Neural progenitor cell (in vitro differentiated cells): ENCODE results near the gene ETV6. TPM values are rescaled to one million over a fixed set of nuclear protein-coding genes. Genes with fewer than 3 reads are reported as not detected.

Experiments
- DNase-seq: peaks from one replicate; pipeline ENCODE4 v3.0.0-alpha.2; 2016; ENCODE audit warnings: low spot score
- H2AFZ ChIP-seq: fragments of 200-600 bp; sonication (generic); replicated peaks from 2 replicates; pipeline ENCODE4 v1.6.1; 2016; ENCODE audit warnings: antibody characterized with exemption
- H3F3A ChIP-seq: fragments of 200-600 bp; sonication (generic); 2 replicates; pipeline ENCODE4 v1.6.1; 2016; ENCODE audit warnings: antibody characterized with exemption, low read depth
- H3K27ac ChIP-seq: fragments of 200-600 bp; sonication (generic); 2 replicates; pipeline ENCODE4 v1.5.1; 2016; ENCODE audit warnings: mild to moderate bottlenecking
- H3K27me3 ChIP-seq: fragments of 200-600 bp; sonication (generic); 2 replicates; pipeline ENCODE4 v1.6.1; 2016; ENCODE audit warnings: mild to moderate bottlenecking, moderate library complexity
- H3K36me3 ChIP-seq: fragments of 200-600 bp; sonication (generic); 2 replicates; pipeline ENCODE4 v1.5.1; 2016
- H3K4me1 ChIP-seq: fragments of 200-600 bp; sonication (generic); 2 replicates; pipeline ENCODE4 v1.6.1; 2016; ENCODE audit warnings: mixed run types
- H3K4me2 ChIP-seq: fragments of 200-600 bp; sonication (generic); 2 replicates; pipeline ENCODE4 v1.6.1; 2016
- H3K4me3 ChIP-seq: fragments of 200-600 bp; sonication (generic); 2 replicates; pipeline ENCODE4 v1.5.1; 2016
- H3K79me2 ChIP-seq: fragments of 200-600 bp; sonication (generic); 2 replicates; pipeline ENCODE4 v1.6.1; 2016; ENCODE audit warnings: low read depth
- H3K9ac ChIP-seq: fragments of 200-600 bp; sonication (generic); 2 replicates; pipeline ENCODE4 v1.6.1; 2016
- H3K9me3 ChIP-seq: fragments of 200-600 bp; sonication (generic); 2 replicates; pipeline ENCODE4 v1.5.1; 2016; ENCODE audit warnings: low read depth
- H4K20me1 ChIP-seq: fragments of 200-600 bp; sonication (generic); 2 replicates; pipeline ENCODE4 v1.6.1; 2016; ENCODE audit warnings: low read depth
- H3K27ac Mint-ChIP-seq: 3 replicates; pipeline ENCODE4 v1.8.0; 2021; ENCODE audit warnings: mixed read lengths
- H3K27me3 Mint-ChIP-seq: 2 replicates; pipeline ENCODE4 v1.8.0; 2022; ENCODE audit warnings: low read depth, mild to moderate bottlenecking, inconsistent platforms, moderate library complexity, mixed read lengths; ENCODE audit not compliant: insufficient read depth
- H3K36me3 Mint-ChIP-seq: 3 replicates; pipeline ENCODE4 v1.8.0; 2021; ENCODE audit warnings: mixed read lengths
- H3K4me1 Mint-ChIP-seq: 3 replicates; pipeline ENCODE4 v1.8.0; 2021; ENCODE audit warnings: mixed read lengths
- H3K4me3 Mint-ChIP-seq: 3 replicates; pipeline ENCODE4 v1.8.0; 2021; ENCODE audit warnings: mild to moderate bottlenecking, moderate library complexity, mixed read lengths
- H3K9me3 Mint-ChIP-seq: 3 replicates; pipeline ENCODE4 v1.8.0; 2020; ENCODE audit warnings: mixed read lengths
- EZH2 ChIP-seq: fragments of 200-600 bp; sonication (generic); IDR thresholded peaks from 2 replicates; pipeline ENCODE4 v1.6.1; 2017; ENCODE audit warnings: antibody characterized with exemption, mild to moderate bottlenecking, moderate library complexity
- EZH2phosphoT487 ChIP-seq: fragments of 200-600 bp; sonication (generic); IDR thresholded peaks from 2 replicates; pipeline ENCODE4 v1.6.1; 2017; ENCODE audit warnings: antibody characterized with exemption
- total RNA-seq: library from RNA; depleted of rRNA; stranded (reverse); fragments of >200 nt; gene quantifications from 2 replicates; pipeline ENCODE4 v1.2.3, GENCODE V29; 2015; ENCODE audit warnings: low replicate concordance
- TF ChIP-seq, protein P1 (sequence below): fragments of 200-600 bp; sonication (generic); IDR thresholded peaks from 2 replicates; pipeline ENCODE4 v1.5.1; 2017; ENCODE audit warnings: antibody characterized with exemption, mild to moderate bottlenecking

ETV6 gene
- total RNA-seq, 1 donor from 2014 or later, result 6.2 TPM

DNA sequence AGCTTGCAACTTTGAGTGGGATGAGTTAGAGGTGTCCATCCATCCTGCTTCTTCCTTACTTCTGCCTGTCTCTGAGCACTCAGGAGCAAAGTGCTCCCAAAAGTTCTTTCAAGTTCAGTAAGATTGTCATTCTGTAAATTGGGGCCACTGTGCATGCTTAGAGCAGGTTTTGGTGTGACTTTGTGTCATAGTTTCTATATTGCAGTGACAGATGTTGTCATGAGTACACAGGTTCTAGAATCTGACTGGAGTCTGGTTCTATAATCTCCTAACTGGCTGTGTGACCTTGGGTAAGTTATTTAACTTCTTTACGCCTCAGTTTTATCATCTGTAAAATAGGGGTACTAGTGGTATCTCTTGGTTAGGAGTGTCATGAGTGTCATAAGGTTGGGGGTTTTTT, 218.6 kb downstream of the ETV6 start:
- Histone ChIP-seq H3K4me2 (no peak overlapping the region), H3F3A (peaks cover 11% of the 10 kb centered on the region), H3K9me3 (peaks cover 8% of the 10 kb centered on the region), H3K79me2 (no peaks in the 10 kb centered on the region), H3K27ac (no peak overlapping the region), H4K20me1 (no peaks in the 10 kb centered on the region), H3K36me3 (no peaks in the 10 kb centered on the region), H3K4me1 (peaks cover 15% of the 10 kb centered on the region), H2AFZ (no peak overlapping the region), H3K27me3 (no peaks in the 10 kb centered on the region), H3K4me3 (no peak overlapping the region), H3K9ac (no peak overlapping the region)
- H3K4me1 Mint-ChIP-seq, result peaks cover 14% of the 10 kb centered on the region
- H3K4me3 Mint-ChIP-seq, result no peak overlapping the region
- no peak for DNase-seq
- peaks cover 40% of the 10 kb centered on the region for H3K36me3 Mint-ChIP-seq
- H3K27ac Mint-ChIP-seq, result no peak overlapping the region
- peaks cover 4% of the 10 kb centered on the region for H3K27me3 Mint-ChIP-seq
- TF ChIP-seq EZH2, result no peak
- TF ChIP-seq, protein P1, sequence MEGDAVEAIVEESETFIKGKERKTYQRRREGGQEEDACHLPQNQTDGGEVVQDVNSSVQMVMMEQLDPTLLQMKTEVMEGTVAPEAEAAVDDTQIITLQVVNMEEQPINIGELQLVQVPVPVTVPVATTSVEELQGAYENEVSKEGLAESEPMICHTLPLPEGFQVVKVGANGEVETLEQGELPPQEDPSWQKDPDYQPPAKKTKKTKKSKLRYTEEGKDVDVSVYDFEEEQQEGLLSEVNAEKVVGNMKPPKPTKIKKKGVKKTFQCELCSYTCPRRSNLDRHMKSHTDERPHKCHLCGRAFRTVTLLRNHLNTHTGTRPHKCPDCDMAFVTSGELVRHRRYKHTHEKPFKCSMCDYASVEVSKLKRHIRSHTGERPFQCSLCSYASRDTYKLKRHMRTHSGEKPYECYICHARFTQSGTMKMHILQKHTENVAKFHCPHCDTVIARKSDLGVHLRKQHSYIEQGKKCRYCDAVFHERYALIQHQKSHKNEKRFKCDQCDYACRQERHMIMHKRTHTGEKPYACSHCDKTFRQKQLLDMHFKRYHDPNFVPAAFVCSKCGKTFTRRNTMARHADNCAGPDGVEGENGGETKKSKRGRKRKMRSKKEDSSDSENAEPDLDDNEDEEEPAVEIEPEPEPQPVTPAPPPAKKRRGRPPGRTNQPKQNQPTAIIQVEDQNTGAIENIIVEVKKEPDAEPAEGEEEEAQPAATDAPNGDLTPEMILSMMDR, result no peak
- no peak for TF ChIP-seq EZH2phosphoT487
- H3K9me3 Mint-ChIP-seq, result peaks cover 23% of the 10 kb centered on the region

- Histone ChIP-seq H3K27me3 (no peaks in the 10 kb centered on the region), H4K20me1 (no peaks in the 10 kb centered on the region), H3F3A (peaks cover 11% of the 10 kb centered on the region), H3K4me1 (peaks cover 9% of the 10 kb centered on the region), H3K36me3 (no peaks in the 10 kb centered on the region), H3K4me3 (no peak overlapping the region), H3K4me2 (no peak overlapping the region), H3K79me2 (no peaks in the 10 kb centered on the region), H3K9ac (no peak overlapping the region), H2AFZ (no peak overlapping the region), H3K9me3 (peaks cover 8% of the 10 kb centered on the region), H3K27ac (no peak overlapping the region)
- H3K36me3 Mint-ChIP-seq, result peaks cover 40% of the 10 kb centered on the region
- no peaks in the 10 kb centered on the region for H3K27me3 Mint-ChIP-seq
- no peaks in the 10 kb centered on the region for H3K4me1 Mint-ChIP-seq
- TF ChIP-seq, protein P1, result no peak
- TF ChIP-seq EZH2phosphoT487 (no peak), EZH2 (no peak)
- peaks cover 23% of the 10 kb centered on the region for H3K9me3 Mint-ChIP-seq
- H3K4me3 Mint-ChIP-seq, result no peak overlapping the region
- H3K27ac Mint-ChIP-seq, result no peak overlapping the region
- no peak for DNase-seq
Measured at GRCh38 chr12:11869406-11869805, 219.9 kb downstream of the ETV6 start.

GRCh38 chr12:11870041-11870451, 220.6 kb downstream of the ETV6 start:
- H3K27ac ChIP-seq, result peak overlapping the region; percentile 61
- H3K4me1 ChIP-seq, result peaks cover 9% of the 10 kb centered on the region
- peaks cover 11% of the 10 kb centered on the region for H3F3A ChIP-seq
- Mint-ChIP-seq H3K4me1 (no peaks in the 10 kb centered on the region), H3K4me3 (no peak overlapping the region), H3K36me3 (peaks cover 38% of the 10 kb centered on the region), H3K9me3 (peaks cover 20% of the 10 kb centered on the region), H3K27me3 (no peaks in the 10 kb centered on the region), H3K27ac (no peak overlapping the region)
- H3K9ac ChIP-seq, result no peak overlapping the region
- H2AFZ ChIP-seq, result no peak overlapping the region
- H4K20me1 ChIP-seq, result no peaks in the 10 kb centered on the region
- DNase-seq, result peak; percentile 57
- H3K9me3 ChIP-seq, result peaks cover 8% of the 10 kb centered on the region
- TF ChIP-seq EZH2, result no peak
- TF ChIP-seq EZH2phosphoT487, result no peak
- TF ChIP-seq, protein P1, result no peak
- H3K4me3 ChIP-seq, result no peak overlapping the region
- H3K79me2 ChIP-seq, result no peaks in the 10 kb centered on the region
- no peaks in the 10 kb centered on the region for H3K36me3 ChIP-seq
- no peak overlapping the region for H3K4me2 ChIP-seq
- H3K27me3 ChIP-seq, result no peaks in the 10 kb centered on the region
